Measurements from ENCODE around the gene AFAP1L2.

AFAP1L2 gene

GRCh38 chr10:114385557-114385956, 18.7 kb downstream of the AFAP1L2 start:
- H3K27ac Mint-ChIP-seq, result no peak overlapping the region
- H3K27me3 Mint-ChIP-seq, result peaks cover 9% of the 10 kb centered on the region

GRCh38 chr10:114384601-114385000, 19.7 kb downstream of the AFAP1L2 start:
- H3K27me3 Mint-ChIP-seq, result peaks cover 15% of the 10 kb centered on the region

More at GRCh38 chr10:114385557-114385956, 18.7 kb downstream of the AFAP1L2 start:
- H3K9me3 Mint-ChIP-seq, result no peaks in the 10 kb centered on the region
- no peaks in the 10 kb centered on the region for H3K36me3 Mint-ChIP-seq (ENCODE audit: low read depth)
- H3K4me3 Mint-ChIP-seq, result no peak overlapping the region
- DNase-seq, result no peak
- H3K4me1 Mint-ChIP-seq (ENCODE audit: low read depth), result peaks cover 12% of the 10 kb centered on the region

GRCh38 chr10:114384181-114384580, 20.1 kb downstream of the AFAP1L2 start:
- H3K9me3 Mint-ChIP-seq, result no peaks in the 10 kb centered on the region
- peaks cover 12% of the 10 kb centered on the region for H3K4me1 Mint-ChIP-seq (ENCODE audit: low read depth)
- no peak overlapping the region for H3K4me3 Mint-ChIP-seq
- DNase-seq, result no peak
- H3K27ac Mint-ChIP-seq, result no peak overlapping the region
- H3K36me3 Mint-ChIP-seq (ENCODE audit: low read depth), result no peaks in the 10 kb centered on the region
- H3K27me3 Mint-ChIP-seq, result peaks cover 15% of the 10 kb centered on the region

More at GRCh38 chr10:114384601-114385000, 19.7 kb downstream of the AFAP1L2 start:
- no peak overlapping the region for H3K4me3 Mint-ChIP-seq
- peaks cover 12% of the 10 kb centered on the region for H3K4me1 Mint-ChIP-seq (ENCODE audit: low read depth)
- H3K36me3 Mint-ChIP-seq (ENCODE audit: low read depth), result no peaks in the 10 kb centered on the region
- no peaks in the 10 kb centered on the region for H3K9me3 Mint-ChIP-seq
- no peak for DNase-seq
- no peak overlapping the region for H3K27ac Mint-ChIP-seq

- no peak for DNase-seq
- no peaks in the 10 kb centered on the region for H3K4me1 Mint-ChIP-seq (ENCODE audit: low read depth)
- no peak overlapping the region for H3K4me3 Mint-ChIP-seq
- no peaks in the 10 kb centered on the region for H3K36me3 Mint-ChIP-seq (ENCODE audit: low read depth)
- no peak overlapping the region for H3K27ac Mint-ChIP-seq
- H3K27me3 Mint-ChIP-seq, result peaks cover 15% of the 10 kb centered on the region
- H3K9me3 Mint-ChIP-seq, result no peaks in the 10 kb centered on the region
Measured at GRCh38 chr10:114380797-114381196, 23.5 kb downstream of the AFAP1L2 start.

- Mint-ChIP-seq H3K4me3 (no peak overlapping the region), H3K27me3 (peaks cover 15% of the 10 kb centered on the region), H3K4me1 (ENCODE audit: low read depth) (no peaks in the 10 kb centered on the region), H3K27ac (no peak overlapping the region), H3K9me3 (no peaks in the 10 kb centered on the region), H3K36me3 (ENCODE audit: low read depth) (no peaks in the 10 kb centered on the region)
- DNase-seq, result no peak
Measured at GRCh38 chr10:114380060-114380459, 24.2 kb downstream of the AFAP1L2 start.

GRCh38 chr10:114379631-114380041, 24.7 kb downstream of the AFAP1L2 start:
- H3K27ac Mint-ChIP-seq, result no peak overlapping the region
- H3K4me3 Mint-ChIP-seq, result no peak overlapping the region
- H3K36me3 Mint-ChIP-seq (ENCODE audit: low read depth), result no peaks in the 10 kb centered on the region

GRCh38 chr10:114376523-114376922, 27.8 kb downstream of the AFAP1L2 start:
- H3K27me3 Mint-ChIP-seq, result peaks cover 26% of the 10 kb centered on the region
- H3K4me3 Mint-ChIP-seq, result no peak overlapping the region
- H3K36me3 Mint-ChIP-seq (ENCODE audit: low read depth), result no peaks in the 10 kb centered on the region
- no peak for DNase-seq
- H3K27ac Mint-ChIP-seq, result no peak overlapping the region
- H3K9me3 Mint-ChIP-seq, result no peaks in the 10 kb centered on the region
- no peaks in the 10 kb centered on the region for H3K4me1 Mint-ChIP-seq (ENCODE audit: low read depth)

More at GRCh38 chr10:114379631-114380041, 24.7 kb downstream of the AFAP1L2 start:
- no peak for DNase-seq
- Mint-ChIP-seq H3K4me1 (ENCODE audit: low read depth) (no peaks in the 10 kb centered on the region), H3K9me3 (no peaks in the 10 kb centered on the region), H3K27me3 (peaks cover 15% of the 10 kb centered on the region)

GRCh38 chr10:114375047-114375446, 29.3 kb downstream of the AFAP1L2 start:
- H3K36me3 Mint-ChIP-seq (ENCODE audit: low read depth), result no peaks in the 10 kb centered on the region

GRCh38 chr10:114374053-114374791, 30.1 kb downstream of the AFAP1L2 start:
- no peaks in the 10 kb centered on the region for H3K36me3 Mint-ChIP-seq (ENCODE audit: low read depth)
- peaks cover 16% of the 10 kb centered on the region for H3K27me3 Mint-ChIP-seq
- no peak overlapping the region for H3K4me3 Mint-ChIP-seq
- no peaks in the 10 kb centered on the region for H3K9me3 Mint-ChIP-seq
- no peak overlapping the region for H3K27ac Mint-ChIP-seq
- H3K4me1 Mint-ChIP-seq (ENCODE audit: low read depth), result no peaks in the 10 kb centered on the region
- DNase-seq, result no peak

More at GRCh38 chr10:114375047-114375446, 29.3 kb downstream of the AFAP1L2 start:
- Mint-ChIP-seq H3K27me3 (peaks cover 20% of the 10 kb centered on the region), H3K4me3 (no peak overlapping the region), H3K9me3 (no peaks in the 10 kb centered on the region), H3K4me1 (ENCODE audit: low read depth) (no peaks in the 10 kb centered on the region), H3K27ac (no peak overlapping the region)
- no peak for DNase-seq

GRCh38 chr10:114373631-114374030, 30.7 kb downstream of the AFAP1L2 start:
- no peaks in the 10 kb centered on the region for H3K4me1 Mint-ChIP-seq (ENCODE audit: low read depth)
- no peaks in the 10 kb centered on the region for H3K36me3 Mint-ChIP-seq (ENCODE audit: low read depth)
- no peak overlapping the region for H3K4me3 Mint-ChIP-seq
- peaks cover 15% of the 10 kb centered on the region for H3K27me3 Mint-ChIP-seq
- H3K27ac Mint-ChIP-seq, result no peak overlapping the region
- H3K9me3 Mint-ChIP-seq, result no peaks in the 10 kb centered on the region
- DNase-seq, result no peak

GRCh38 chr10:114372995-114373394, 31.3 kb downstream of the AFAP1L2 start:
- Mint-ChIP-seq H3K4me3 (no peak overlapping the region), H3K4me1 (ENCODE audit: low read depth) (no peaks in the 10 kb centered on the region), H3K27ac (no peak overlapping the region), H3K36me3 (ENCODE audit: low read depth) (no peaks in the 10 kb centered on the region), H3K9me3 (no peaks in the 10 kb centered on the region), H3K27me3 (peaks cover 13% of the 10 kb centered on the region)
- no peak for DNase-seq

GRCh38 chr10:114372179-114372578, 32.1 kb downstream of the AFAP1L2 start:
- Mint-ChIP-seq H3K27me3 (peaks cover 10% of the 10 kb centered on the region), H3K4me3 (no peak overlapping the region), H3K9me3 (no peaks in the 10 kb centered on the region), H3K36me3 (ENCODE audit: low read depth) (no peaks in the 10 kb centered on the region), H3K27ac (no peak overlapping the region), H3K4me1 (ENCODE audit: low read depth) (no peaks in the 10 kb centered on the region)
- no peak for DNase-seq

- H3K4me1 Mint-ChIP-seq (ENCODE audit: low read depth), result no peaks in the 10 kb centered on the region
- no peak overlapping the region for H3K27ac Mint-ChIP-seq
- no peaks in the 10 kb centered on the region for H3K36me3 Mint-ChIP-seq (ENCODE audit: low read depth)
- no peak overlapping the region for H3K4me3 Mint-ChIP-seq
- no peaks in the 10 kb centered on the region for H3K9me3 Mint-ChIP-seq
- DNase-seq, result no peak
- peaks cover 10% of the 10 kb centered on the region for H3K27me3 Mint-ChIP-seq
Measured at GRCh38 chr10:114370966-114371365, 33.3 kb downstream of the AFAP1L2 start.

- no peak overlapping the region for H3K27ac Mint-ChIP-seq
- peaks cover 10% of the 10 kb centered on the region for H3K27me3 Mint-ChIP-seq
- H3K4me1 Mint-ChIP-seq (ENCODE audit: low read depth), result no peaks in the 10 kb centered on the region
- H3K4me3 Mint-ChIP-seq, result no peak overlapping the region
- no peaks in the 10 kb centered on the region for H3K9me3 Mint-ChIP-seq
- DNase-seq, result no peak
- no peaks in the 10 kb centered on the region for H3K36me3 Mint-ChIP-seq (ENCODE audit: low read depth)
Measured at GRCh38 chr10:114370199-114370598, 34.1 kb downstream of the AFAP1L2 start.

GRCh38 chr10:114368057-114368391, 36.3 kb downstream of the AFAP1L2 start:
- no peaks in the 10 kb centered on the region for H3K9me3 Mint-ChIP-seq
- no peak overlapping the region for H3K4me3 Mint-ChIP-seq
- no peaks in the 10 kb centered on the region for H3K4me1 Mint-ChIP-seq (ENCODE audit: low read depth)
- no peaks in the 10 kb centered on the region for H3K27me3 Mint-ChIP-seq
- no peak for DNase-seq
- H3K36me3 Mint-ChIP-seq (ENCODE audit: low read depth), result no peaks in the 10 kb centered on the region
- no peak overlapping the region for H3K27ac Mint-ChIP-seq

Measured in activated T-cell treated with anti-CD3 and anti-CD28 coated beads, Interleukin-2, amount 50 U/mL, for 24 hours (primary cell).